Activated CD4-positive, alpha-beta memory T cell treated with anti-CD3 and anti-CD28 coated beads, Interleukin-2, amount 10 ng/mL, durations not matched to agents 7 days and 5 days (primary cell): Measurements from ENCODE around the gene LSS. TPM values are rescaled to one million over a fixed set of nuclear protein-coding genes. Genes with fewer than 3 reads are reported as not detected.
"Not testable (repeated sequence)": the region's sequence is repeated elsewhere in the genome, so short reads cannot be mapped to it uniquely, and the experiment has no call there.

Experiments
- CTCF ChIA-PET: fragments of 350-600 bp; sonication (Branson Sonifier 250); formaldehyde crosslinking; loops from one replicate; lab custom pipeline; 2021; ENCODE audit warnings: antibody characterized with exemption, inconsistent platforms; lab: Charles Lee
- POLR2A ChIA-PET: fragments of 350-600 bp; sonication (Branson Sonifier 250); formaldehyde crosslinking; loops from one replicate; lab custom pipeline; 2021; ENCODE audit warnings: antibody characterized with exemption; lab: Charles Lee
- DNase-seq: peaks from one replicate; pipeline ENCODE4 v3.0.0-alpha.2; 2020
- H3K27ac Mint-ChIP-seq: one replicate; pipeline ENCODE4 v1.8.0; 2021; ENCODE audit warnings: mild to moderate bottlenecking, mixed read lengths
- H3K27me3 Mint-ChIP-seq: one replicate; pipeline ENCODE4 v1.8.0; 2021; ENCODE audit warnings: mixed read lengths
- H3K36me3 Mint-ChIP-seq: one replicate; pipeline ENCODE4 v1.8.0; 2021; ENCODE audit warnings: low read depth, mixed read lengths
- H3K4me1 Mint-ChIP-seq: one replicate; pipeline ENCODE4 v1.8.0; 2021; ENCODE audit warnings: mixed read lengths
- H3K4me3 Mint-ChIP-seq: one replicate; pipeline ENCODE4 v1.8.0; 2021; ENCODE audit warnings: mild to moderate bottlenecking, mixed read lengths
- H3K9me3 Mint-ChIP-seq: one replicate; pipeline ENCODE4 v1.8.0; 2021; ENCODE audit warnings: mixed read lengths
- total RNA-seq, 2 experiments: library from RNA; stranded (reverse); gene quantifications; one replicate each; pipeline ENCODE4 v1.2.3, GENCODE V29; 2021

The LSS gene
- total RNA-seq, 2 experiments from 2014 or later = 54.7 to 56.1 TPM

DNA sequence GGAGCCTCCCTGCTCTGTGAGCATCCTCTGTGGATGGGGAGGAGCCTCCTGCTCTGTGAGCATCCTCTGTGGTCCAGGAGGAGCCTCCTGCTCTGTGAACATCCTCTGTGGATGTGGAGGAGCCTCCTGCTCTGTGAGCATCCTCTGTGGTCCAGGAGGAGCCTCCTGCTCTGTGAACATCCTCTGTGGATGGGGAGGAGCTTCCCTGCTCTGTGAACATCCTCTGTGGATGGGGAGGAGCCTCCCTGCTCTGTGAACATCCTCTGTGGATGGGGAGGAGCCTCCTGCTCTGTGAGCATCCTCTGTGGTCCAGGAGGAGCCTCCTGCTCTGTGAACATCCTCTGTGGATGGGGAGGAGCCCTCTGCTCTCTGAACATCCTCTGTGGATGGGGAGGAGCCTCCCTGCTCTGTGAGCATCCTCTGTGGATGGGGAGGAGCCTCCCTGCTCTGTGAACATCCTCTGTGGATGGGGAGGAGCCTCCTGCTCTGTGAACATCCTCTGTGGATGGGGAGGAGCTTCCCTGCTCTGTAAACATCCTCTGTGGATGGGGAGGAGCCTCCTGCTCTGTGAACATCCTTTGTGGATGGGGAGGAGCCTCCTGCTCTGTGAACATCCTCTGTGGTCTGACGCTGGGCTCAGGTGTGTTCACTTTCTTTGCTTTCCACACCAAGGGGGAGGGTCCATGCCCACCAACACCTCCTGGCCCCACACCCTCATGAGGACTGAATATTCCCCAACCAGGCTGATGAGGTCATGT, 58.0 kb downstream of the LSS start:
- H3K27ac Mint-ChIP-seq, H3K36me3 Mint-ChIP-seq, H3K4me1 Mint-ChIP-seq, H3K4me3 Mint-ChIP-seq, POLR2A ChIA-PET: not testable (repeated sequence)
- CTCF ChIA-PET = interaction anchor here (0.7 kb wide), 1 partner anchor 12 kb away, joined by 3 read pairs; no protein-coding TSS in a partner anchor
- H3K9me3 Mint-ChIP-seq = peaks cover 17% of the 10 kb centered on the region
- H3K27me3 Mint-ChIP-seq = peaks cover 18% of the 10 kb centered on the region
- DNase-seq = peak; percentile 29

DNA sequence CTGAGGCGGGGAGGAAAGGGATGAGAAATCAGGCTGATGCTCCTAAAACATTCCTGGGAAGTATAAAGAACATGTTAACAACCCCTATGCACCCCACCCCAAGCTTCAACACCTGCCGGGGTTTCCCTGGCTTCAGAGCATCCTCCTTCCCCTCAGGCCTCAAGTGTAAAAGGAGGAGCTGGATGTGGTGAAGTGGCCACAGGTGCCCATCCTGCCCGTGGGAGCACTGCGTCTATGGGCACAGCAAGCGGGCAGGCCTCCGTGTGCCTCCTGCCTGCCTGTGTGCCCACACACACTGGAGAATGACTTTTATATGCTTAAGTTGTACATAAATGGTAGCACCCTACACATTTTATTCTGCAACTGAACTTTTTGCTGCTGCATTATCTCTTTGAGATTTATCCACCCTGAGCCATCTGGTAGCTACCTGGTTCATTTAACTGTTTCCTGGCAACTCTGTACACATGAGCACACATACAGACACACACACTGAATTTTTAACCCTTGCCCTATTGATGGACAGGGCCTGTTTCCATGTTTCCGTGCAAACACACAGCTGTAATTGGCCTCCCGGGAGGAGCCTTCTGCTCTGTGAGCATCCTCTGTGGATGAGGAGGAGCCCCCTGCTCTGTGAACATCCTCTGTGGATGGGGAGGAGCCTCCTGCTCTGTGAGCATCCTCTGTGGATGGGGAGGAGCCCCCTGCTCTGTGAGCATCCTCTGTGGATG, 59.8 kb downstream of the LSS start:
- POLR2A ChIA-PET = no interaction called here
- Mint-ChIP-seq H3K4me3 (no peak overlapping the region), H3K36me3 (no peaks in the 10 kb centered on the region), H3K9me3 (peaks cover 5% of the 10 kb centered on the region), H3K27me3 (peaks cover 3% of the 10 kb centered on the region), H3K4me1 (peaks cover 6% of the 10 kb centered on the region), H3K27ac (no peak overlapping the region)
- CTCF ChIA-PET = no interaction called here
- no peak for DNase-seq

DNA sequence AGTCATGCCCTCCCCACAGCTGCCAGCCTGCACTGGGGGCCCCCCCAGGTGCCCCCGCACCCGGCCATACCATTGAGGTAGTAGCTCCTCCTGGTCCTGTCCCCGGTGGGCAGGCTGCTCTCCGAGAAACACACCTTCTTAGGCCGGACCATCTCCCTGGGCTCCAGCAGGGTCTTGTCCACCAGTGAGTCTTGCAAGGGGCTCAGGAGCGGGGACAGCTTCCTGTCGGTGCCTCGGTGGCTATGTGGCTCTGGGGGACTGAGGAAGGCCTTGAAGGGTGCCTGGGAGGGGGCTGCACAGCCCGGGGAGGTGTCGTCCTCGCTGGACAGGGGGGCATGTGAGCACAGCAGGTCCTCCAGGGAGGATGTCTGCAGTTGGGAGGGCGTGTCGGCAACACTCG, 60.3 kb downstream of the LSS start:
- H3K4me1 Mint-ChIP-seq = peaks cover 6% of the 10 kb centered on the region
- H3K27ac Mint-ChIP-seq = no peak overlapping the region
- H3K9me3 Mint-ChIP-seq = no peaks in the 10 kb centered on the region
- ChIA-PET CTCF (no interaction called here), POLR2A (no interaction called here)
- H3K36me3 Mint-ChIP-seq = no peaks in the 10 kb centered on the region
- no peak overlapping the region for H3K4me3 Mint-ChIP-seq
- H3K27me3 Mint-ChIP-seq = peaks cover 3% of the 10 kb centered on the region
- DNase-seq = peak; percentile 4

GRCh38 chr21:46165098-46165497, 63.5 kb downstream of the LSS start:
- H3K27ac Mint-ChIP-seq = no peak overlapping the region
- DNase-seq = no peak
- no peaks in the 10 kb centered on the region for H3K36me3 Mint-ChIP-seq
- CTCF ChIA-PET = no interaction called here
- no peaks in the 10 kb centered on the region for H3K9me3 Mint-ChIP-seq
- no peaks in the 10 kb centered on the region for H3K4me1 Mint-ChIP-seq
- H3K4me3 Mint-ChIP-seq = no peak overlapping the region
- POLR2A ChIA-PET = no interaction called here
- peaks cover 8% of the 10 kb centered on the region for H3K27me3 Mint-ChIP-seq

DNA sequence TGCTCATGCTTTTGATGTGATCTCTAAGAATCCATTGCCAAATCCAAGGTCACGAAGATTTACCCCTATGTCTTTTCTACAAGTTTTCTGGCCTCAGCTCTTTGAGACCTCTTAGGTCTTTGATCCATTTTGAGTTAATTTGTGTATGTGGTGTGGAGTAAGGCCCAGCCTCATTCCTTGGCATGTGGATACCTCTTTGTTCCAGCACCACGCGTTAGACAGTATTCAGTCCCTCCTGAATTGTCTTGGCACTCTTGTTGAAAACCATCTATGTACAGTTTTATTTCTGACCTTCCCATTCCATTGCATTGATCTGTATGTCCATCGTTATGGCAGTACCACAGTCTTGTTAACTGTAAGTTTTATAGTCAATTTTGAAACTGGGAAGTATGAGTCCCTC, 65.2 kb downstream of the LSS start:
- no peaks in the 10 kb centered on the region for H3K4me1 Mint-ChIP-seq
- no peak for DNase-seq
- H3K27me3 Mint-ChIP-seq = peaks cover 8% of the 10 kb centered on the region
- H3K36me3 Mint-ChIP-seq = no peaks in the 10 kb centered on the region
- no peak overlapping the region for H3K4me3 Mint-ChIP-seq
- H3K9me3 Mint-ChIP-seq = no peaks in the 10 kb centered on the region
- POLR2A ChIA-PET = no interaction called here
- no peak overlapping the region for H3K27ac Mint-ChIP-seq
- CTCF ChIA-PET = no interaction called here

DNA sequence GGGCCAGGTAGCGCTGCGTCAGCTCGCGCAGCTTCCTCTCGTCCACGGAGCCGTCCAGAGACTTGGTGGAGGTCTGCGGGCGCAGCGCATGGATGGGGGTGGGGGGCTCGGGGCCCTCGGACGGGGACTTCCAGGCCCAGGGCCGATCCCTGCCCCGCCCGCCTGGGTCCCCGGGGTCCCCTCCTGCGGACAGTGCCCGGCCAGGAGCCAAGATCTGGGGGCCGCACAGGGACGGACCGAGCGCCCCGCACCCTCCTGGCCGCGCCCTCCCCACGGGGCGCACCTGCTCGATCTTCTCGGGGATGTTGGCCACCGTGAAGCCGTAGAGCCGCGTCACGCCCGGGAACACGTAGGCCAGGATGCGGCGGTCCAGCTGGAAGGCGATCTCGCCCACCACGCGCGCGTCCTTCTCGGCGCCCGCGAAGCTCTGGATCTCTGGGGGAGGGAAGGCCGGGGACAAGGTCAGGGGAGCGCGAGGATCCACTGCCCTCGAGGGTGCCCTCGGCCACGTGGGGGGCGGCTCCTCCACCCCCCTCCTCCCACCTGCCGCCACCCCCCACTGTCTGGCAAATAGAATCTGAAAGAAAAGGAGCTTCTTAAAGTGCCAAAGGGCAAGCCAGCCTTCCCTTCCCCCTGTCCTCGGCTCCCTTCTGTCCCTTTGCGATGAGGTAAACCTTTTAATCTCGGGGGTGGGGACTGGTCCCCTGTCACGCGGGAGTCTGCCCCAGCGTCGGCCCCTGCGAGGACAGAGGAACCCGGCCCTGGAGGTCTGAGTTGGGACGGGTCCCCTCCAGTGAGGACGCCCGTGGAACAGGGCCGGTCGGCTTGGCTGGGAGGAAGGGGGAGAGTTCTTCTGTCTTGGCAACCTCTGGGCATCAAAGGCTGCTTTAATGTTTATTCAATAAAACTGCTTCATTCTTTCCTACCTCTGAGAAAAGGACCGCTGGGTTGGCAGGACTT, 66.7 kb downstream of the LSS start:
- ChIA-PET CTCF (no interaction called here), POLR2A (no interaction called here)
- H3K4me3 Mint-ChIP-seq = no peak overlapping the region
- no peaks in the 10 kb centered on the region for H3K36me3 Mint-ChIP-seq
- H3K27me3 Mint-ChIP-seq = peaks cover 8% of the 10 kb centered on the region
- DNase-seq = peak; percentile 9
- H3K9me3 Mint-ChIP-seq = no peaks in the 10 kb centered on the region
- no peaks in the 10 kb centered on the region for H3K4me1 Mint-ChIP-seq
- no peak overlapping the region for H3K27ac Mint-ChIP-seq

- no peak overlapping the region for H3K4me3 Mint-ChIP-seq
- POLR2A ChIA-PET = no interaction called here
Observed at GRCh38 chr21:46160907-46161632, 67.5 kb downstream of the LSS start.

GRCh38 chr21:46160657-46160906, 68.0 kb downstream of the LSS start:
- ChIA-PET CTCF (no interaction called here), POLR2A (no interaction called here)
- no peak overlapping the region for H3K4me3 Mint-ChIP-seq
- no peaks in the 10 kb centered on the region for H3K4me1 Mint-ChIP-seq
- DNase-seq = no peak
- no peaks in the 10 kb centered on the region for H3K36me3 Mint-ChIP-seq
- peaks cover 5% of the 10 kb centered on the region for H3K27me3 Mint-ChIP-seq
- no peak overlapping the region for H3K27ac Mint-ChIP-seq
- no peaks in the 10 kb centered on the region for H3K9me3 Mint-ChIP-seq

More at GRCh38 chr21:46160907-46161632, 67.5 kb downstream of the LSS start:
- Mint-ChIP-seq H3K9me3 (no peaks in the 10 kb centered on the region), H3K36me3 (no peaks in the 10 kb centered on the region), H3K27ac (no peak overlapping the region), H3K27me3 (peaks cover 6% of the 10 kb centered on the region), H3K4me1 (no peaks in the 10 kb centered on the region)
- CTCF ChIA-PET = no interaction called here
- peak; percentile 15 for DNase-seq

- CTCF ChIA-PET = no interaction called here
- Mint-ChIP-seq H3K4me1 (no peaks in the 10 kb centered on the region), H3K9me3 (no peaks in the 10 kb centered on the region), H3K36me3 (no peaks in the 10 kb centered on the region), H3K27ac (no peak overlapping the region), H3K27me3 (peaks cover 5% of the 10 kb centered on the region), H3K4me3 (no peak overlapping the region)
- POLR2A ChIA-PET = no interaction called here
- DNase-seq = peak; percentile 9
Observed at GRCh38 chr21:46159841-46160656, 68.5 kb downstream of the LSS start.

DNA sequence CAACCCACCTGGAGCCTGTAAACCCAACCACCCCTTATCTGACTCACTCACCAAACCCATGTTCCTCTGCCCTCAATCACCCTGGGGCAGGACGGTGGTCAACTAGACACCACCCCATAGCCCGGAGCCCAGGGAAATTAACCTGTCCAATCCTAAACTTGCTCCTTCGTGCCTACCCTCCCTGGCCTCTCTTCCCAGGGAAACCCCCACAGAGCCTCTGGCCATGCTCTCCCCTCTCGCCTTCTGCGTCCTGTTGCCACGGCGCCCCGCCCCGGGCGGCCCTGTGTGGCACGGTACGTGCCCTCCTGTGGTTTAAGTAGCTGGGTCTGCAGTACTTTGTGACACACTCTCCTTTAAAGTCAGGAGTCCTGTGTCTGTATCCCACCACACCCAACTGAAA, 69.2 kb downstream of the LSS start:
- DNase-seq = no peak
- Mint-ChIP-seq H3K4me1 (no peaks in the 10 kb centered on the region), H3K36me3 (no peaks in the 10 kb centered on the region), H3K9me3 (no peaks in the 10 kb centered on the region), H3K27me3 (peaks cover 5% of the 10 kb centered on the region), H3K4me3 (no peak overlapping the region), H3K27ac (no peak overlapping the region)
- ChIA-PET POLR2A (no interaction called here), CTCF (interaction anchor here (1.4 kb wide), 1 partner anchor 16 kb away, joined by 4 read pairs; no protein-coding TSS in a partner anchor)

- H3K4me3 Mint-ChIP-seq = no peak overlapping the region
- H3K4me1 Mint-ChIP-seq = no peaks in the 10 kb centered on the region
- peaks cover 5% of the 10 kb centered on the region for H3K27me3 Mint-ChIP-seq
- no peaks in the 10 kb centered on the region for H3K36me3 Mint-ChIP-seq
- H3K9me3 Mint-ChIP-seq = no peaks in the 10 kb centered on the region
- POLR2A ChIA-PET = no interaction called here
- H3K27ac Mint-ChIP-seq = no peak overlapping the region
- DNase-seq = peak; percentile 13
- CTCF ChIA-PET = interaction anchor here (0.5 to 1.4 kb wide), 2 partner anchors 12 to 15 kb away, joined by 3 to 4 read pairs; no protein-coding TSS in a partner anchor
Observed at GRCh38 chr21:46158666-46159300, 69.8 kb downstream of the LSS start.
